Tibial artery (tissue), 4 donors: ENCODE measurements around the gene TYW1.
"Not testable (repeated sequence)": the region's sequence is repeated elsewhere in the genome, so short reads cannot be mapped to it uniquely, and the experiment has no call there.

Source experiments
- DNase-seq, 2 donors: peaks; one replicate each; pipeline ENCODE4 v3.0.0-alpha.2; 2019
- H3K27ac ChIP-seq, 2 donors: fragments of 200-600 bp; sonication (generic) in 1 of 2; 1 replicate in 1 of 2; 2 replicates in 1 of 2; pipeline ENCODE4 v1.5.1; 2018 to 2019; ENCODE audit warnings: mild to moderate bottlenecking in 1 of 2
- H3K27me3 ChIP-seq, 2 donors: fragments of 200-600 bp; sonication (generic) in 1 of 2; one replicate each; pipeline versions ENCODE4 v1.5.1 to v1.6.0; 2016 to 2019
- H3K36me3 ChIP-seq, 3 donors: fragments of 200-600 bp; sonication (generic) in 2 of 3; one replicate each; pipeline ENCODE4 v1.5.1; 2016 to 2019; ENCODE audit warnings: mild to moderate bottlenecking in 2 of 3
- H3K4me1 ChIP-seq, 4 donors: fragments of 200-600 bp; sonication (generic) in 2 of 4; 1 replicate in 3 of 4; 2 replicates in 1 of 4; pipeline ENCODE4 v1.5.1; 2016 to 2019
- H3K4me3 ChIP-seq, 2 donors: fragments of 200-600 bp; sonication (generic) in 1 of 2; 1 replicate in 1 of 2; 2 replicates in 1 of 2; pipeline ENCODE4 v1.5.1; 2018 to 2019; ENCODE audit warnings: mild to moderate bottlenecking in 2 of 2
- H3K9me3 ChIP-seq, 3 donors: fragments of 200-600 bp; sonication (generic) in 1 of 3; one replicate each; pipeline ENCODE4 v1.5.1; 2016 to 2019
- intact Hi-C: fragments of 100-400 bp; cut with DNase I; formaldehyde crosslinking; loops from one replicate; pipeline ENCODE4 v1.15.0; 2023; ENCODE audit warnings: low total_unique reads
- TF ChIP-seq, protein P1 (sequence below), 2 experiments: fragments of 200-600 bp in 1 of 2; fragments of 450-650 bp in 1 of 2; IDR thresholded peaks; one replicate each; pipeline ENCODE4 v1.5.1; 2017 to 2019; ENCODE audit warnings: antibody characterized with exemption in 2 of 2, mild to moderate bottlenecking in 1 of 2, moderate library complexity in 1 of 2

TYW1 gene, protein sequence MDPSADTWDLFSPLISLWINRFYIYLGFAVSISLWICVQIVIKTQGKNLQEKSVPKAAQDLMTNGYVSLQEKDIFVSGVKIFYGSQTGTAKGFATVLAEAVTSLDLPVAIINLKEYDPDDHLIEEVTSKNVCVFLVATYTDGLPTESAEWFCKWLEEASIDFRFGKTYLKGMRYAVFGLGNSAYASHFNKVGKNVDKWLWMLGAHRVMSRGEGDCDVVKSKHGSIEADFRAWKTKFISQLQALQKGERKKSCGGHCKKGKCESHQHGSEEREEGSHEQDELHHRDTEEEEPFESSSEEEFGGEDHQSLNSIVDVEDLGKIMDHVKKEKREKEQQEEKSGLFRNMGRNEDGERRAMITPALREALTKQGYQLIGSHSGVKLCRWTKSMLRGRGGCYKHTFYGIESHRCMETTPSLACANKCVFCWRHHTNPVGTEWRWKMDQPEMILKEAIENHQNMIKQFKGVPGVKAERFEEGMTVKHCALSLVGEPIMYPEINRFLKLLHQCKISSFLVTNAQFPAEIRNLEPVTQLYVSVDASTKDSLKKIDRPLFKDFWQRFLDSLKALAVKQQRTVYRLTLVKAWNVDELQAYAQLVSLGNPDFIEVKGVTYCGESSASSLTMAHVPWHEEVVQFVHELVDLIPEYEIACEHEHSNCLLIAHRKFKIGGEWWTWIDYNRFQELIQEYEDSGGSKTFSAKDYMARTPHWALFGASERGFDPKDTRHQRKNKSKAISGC

DNA sequence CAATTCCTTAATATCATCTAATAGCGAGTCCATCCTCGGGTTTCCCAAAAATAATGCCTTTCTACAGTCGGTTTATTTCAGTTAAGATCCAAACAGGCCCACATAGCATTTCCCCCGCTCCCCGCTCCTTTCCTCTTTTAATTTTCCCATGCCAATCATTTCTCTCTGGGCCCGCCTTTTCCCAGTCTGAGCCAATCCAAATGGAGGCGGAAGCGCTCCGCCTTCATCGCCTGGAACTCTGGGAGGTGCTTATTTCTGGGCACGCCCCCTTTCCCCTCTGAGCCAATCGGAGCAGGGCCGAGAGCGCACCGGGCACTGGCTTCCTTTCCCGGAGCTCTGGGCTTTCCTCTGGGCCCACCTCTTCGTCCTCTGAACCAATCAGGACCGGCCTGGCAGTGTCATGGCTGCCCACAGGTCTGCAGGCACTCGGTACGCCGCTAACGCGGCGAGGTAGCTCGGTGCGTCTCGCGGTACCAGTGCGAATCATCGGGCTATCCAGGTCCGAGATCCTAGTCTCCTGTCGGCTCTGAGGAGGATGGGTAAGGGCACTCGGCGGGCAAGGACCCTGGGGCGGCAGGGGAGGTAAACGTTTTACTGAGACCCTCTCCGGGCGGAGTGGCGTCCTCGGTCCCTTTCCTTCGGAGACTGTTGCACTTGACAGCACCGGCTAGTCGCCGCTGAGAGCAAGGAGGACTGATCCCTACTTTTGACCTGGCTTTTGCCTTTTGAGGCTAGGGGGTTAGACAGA is at the start of gene TYW1:
Gene TYW1, plus strand, starts transcription at position 390 of the 748 bp plus-strand sequence. Its CDS starts 146 bp downstream, at position 536.
- Histone ChIP-seq H3K27ac (peak within 1 kb of the TSS; percentile 78 to 100), H3K36me3 (peaks cover 21 to 38% (median 28%) of the 10 kb centered on the region in 3 donors), H3K4me1 (peaks cover 0 to 36% (median 26%) of the 10 kb centered on the region in 4 donors), H3K4me3 (peak within 1 kb of the TSS; percentile 96)
- H3K9me3 ChIP-seq, H3K27me3 ChIP-seq: not testable (repeated sequence)
- peak; percentile 99 for DNase-seq
- intact Hi-C loops = loop anchor here (5.0 to 10.0 kb wide), 3 partner anchors 152 to 342 kb away; partner anchors contain the start of gene RABGEF1

DNA sequence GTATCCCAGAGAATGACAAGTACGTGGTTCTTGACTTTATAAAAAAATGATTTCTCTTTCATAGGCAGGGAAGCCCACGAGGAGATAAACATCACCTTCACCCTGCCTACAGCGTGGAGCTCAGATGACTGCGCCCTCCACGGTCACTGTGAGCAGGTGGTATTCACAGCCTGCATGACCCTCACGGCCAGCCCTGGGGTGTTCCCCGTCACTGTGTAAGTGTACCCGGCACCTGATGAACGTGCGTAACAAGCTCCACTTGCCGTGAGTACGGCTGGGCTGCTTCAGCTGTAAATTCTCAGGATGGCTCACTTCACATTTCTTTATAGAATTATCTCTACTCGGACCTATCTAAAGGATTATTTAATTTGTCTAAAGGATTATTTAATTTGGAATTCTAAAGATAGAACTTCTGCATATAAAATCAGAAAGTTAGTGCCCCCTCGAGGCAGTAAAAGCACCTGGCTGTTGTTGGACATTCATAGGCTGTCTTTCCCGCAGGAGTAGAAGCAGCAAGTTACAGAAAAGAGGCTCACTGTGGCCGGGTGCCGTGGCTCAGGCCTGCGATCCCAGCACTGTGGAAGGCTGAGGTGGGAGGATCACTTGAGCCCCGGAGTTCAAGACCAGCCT is 48.0 kb upstream of the TYW1 start:
- DNase-seq = peak in 1 of 2 donors; percentile 17
- Histone ChIP-seq H3K4me1 (no peaks in the 10 kb centered on the region), H3K27ac (no peak overlapping the region), H3K36me3 (peaks cover 84 to 99% (median 85%) of the 10 kb centered on the region in 3 donors), H3K4me3 (no peak overlapping the region), H3K27me3 (no peaks in the 10 kb centered on the region), H3K9me3 (no peaks in the 10 kb centered on the region)
- TF ChIP-seq, protein P1, sequence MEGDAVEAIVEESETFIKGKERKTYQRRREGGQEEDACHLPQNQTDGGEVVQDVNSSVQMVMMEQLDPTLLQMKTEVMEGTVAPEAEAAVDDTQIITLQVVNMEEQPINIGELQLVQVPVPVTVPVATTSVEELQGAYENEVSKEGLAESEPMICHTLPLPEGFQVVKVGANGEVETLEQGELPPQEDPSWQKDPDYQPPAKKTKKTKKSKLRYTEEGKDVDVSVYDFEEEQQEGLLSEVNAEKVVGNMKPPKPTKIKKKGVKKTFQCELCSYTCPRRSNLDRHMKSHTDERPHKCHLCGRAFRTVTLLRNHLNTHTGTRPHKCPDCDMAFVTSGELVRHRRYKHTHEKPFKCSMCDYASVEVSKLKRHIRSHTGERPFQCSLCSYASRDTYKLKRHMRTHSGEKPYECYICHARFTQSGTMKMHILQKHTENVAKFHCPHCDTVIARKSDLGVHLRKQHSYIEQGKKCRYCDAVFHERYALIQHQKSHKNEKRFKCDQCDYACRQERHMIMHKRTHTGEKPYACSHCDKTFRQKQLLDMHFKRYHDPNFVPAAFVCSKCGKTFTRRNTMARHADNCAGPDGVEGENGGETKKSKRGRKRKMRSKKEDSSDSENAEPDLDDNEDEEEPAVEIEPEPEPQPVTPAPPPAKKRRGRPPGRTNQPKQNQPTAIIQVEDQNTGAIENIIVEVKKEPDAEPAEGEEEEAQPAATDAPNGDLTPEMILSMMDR (IDR thresholded peaks at IDR 0.05) = no peak
- intact Hi-C loops = no loop called here

DNA sequence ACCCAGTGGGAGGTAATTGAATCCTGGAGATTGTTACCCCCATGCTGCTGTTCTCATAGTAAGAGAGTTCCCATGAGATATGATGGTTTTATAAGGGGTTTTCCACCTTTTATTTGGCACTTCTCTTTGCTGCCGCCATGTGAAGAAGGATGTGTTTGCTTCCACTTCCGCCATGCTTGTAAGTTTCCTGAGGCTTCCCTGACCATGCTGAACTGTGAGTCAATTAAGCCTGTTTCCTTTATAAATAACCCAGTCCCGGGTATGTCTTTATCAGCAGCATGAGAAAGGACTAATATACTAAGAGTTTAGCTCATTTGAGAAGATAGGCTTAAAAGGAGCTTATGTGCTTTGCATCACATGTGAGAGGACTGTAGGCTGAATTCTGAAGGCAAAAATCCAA is 46.3 kb upstream of the TYW1 start:
- Histone ChIP-seq H3K27ac (no peak overlapping the region), H3K9me3 (no peaks in the 10 kb centered on the region), H3K4me1 (no peaks in the 10 kb centered on the region), H3K36me3 (peaks cover 79 to 99% (median 82%) of the 10 kb centered on the region in 3 donors), H3K27me3 (no peaks in the 10 kb centered on the region), H3K4me3 (no peak overlapping the region)
- peak in 1 of 2 donors; percentile 1 for DNase-seq
- intact Hi-C loops = no loop called here
- TF ChIP-seq, protein P1 (IDR thresholded peaks at IDR 0.05) = no peak

DNA sequence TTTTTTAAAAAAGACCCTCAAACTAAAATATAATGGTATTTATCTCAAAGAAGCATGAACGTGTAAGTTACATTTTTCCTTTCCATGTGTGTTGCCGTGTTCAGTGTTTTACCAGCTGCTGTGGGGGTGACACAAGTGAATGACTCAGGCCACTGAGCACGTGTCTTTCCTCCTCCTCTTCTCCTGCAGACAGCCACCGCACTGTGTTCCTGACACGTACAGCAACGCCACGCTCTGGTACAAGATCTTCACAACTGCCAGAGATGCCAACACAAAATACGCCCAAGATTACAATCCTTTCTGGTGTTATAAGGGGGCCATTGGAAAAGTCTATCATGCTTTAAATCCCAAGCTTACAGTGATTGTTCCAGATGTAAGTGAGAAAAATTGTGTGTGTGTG is 45.9 kb upstream of the TYW1 start:
- intact Hi-C loops = no loop called here
- Histone ChIP-seq H3K27me3 (no peaks in the 10 kb centered on the region), H3K4me1 (no peaks in the 10 kb centered on the region), H3K4me3 (no peak overlapping the region), H3K9me3 (no peaks in the 10 kb centered on the region), H3K36me3 (peaks cover 79 to 99% (median 82%) of the 10 kb centered on the region in 3 donors), H3K27ac (no peak overlapping the region)
- TF ChIP-seq, protein P1 (IDR thresholded peaks at IDR 0.05) = no peak
- DNase-seq = peak in 1 of 2 donors; percentile 3

DNA sequence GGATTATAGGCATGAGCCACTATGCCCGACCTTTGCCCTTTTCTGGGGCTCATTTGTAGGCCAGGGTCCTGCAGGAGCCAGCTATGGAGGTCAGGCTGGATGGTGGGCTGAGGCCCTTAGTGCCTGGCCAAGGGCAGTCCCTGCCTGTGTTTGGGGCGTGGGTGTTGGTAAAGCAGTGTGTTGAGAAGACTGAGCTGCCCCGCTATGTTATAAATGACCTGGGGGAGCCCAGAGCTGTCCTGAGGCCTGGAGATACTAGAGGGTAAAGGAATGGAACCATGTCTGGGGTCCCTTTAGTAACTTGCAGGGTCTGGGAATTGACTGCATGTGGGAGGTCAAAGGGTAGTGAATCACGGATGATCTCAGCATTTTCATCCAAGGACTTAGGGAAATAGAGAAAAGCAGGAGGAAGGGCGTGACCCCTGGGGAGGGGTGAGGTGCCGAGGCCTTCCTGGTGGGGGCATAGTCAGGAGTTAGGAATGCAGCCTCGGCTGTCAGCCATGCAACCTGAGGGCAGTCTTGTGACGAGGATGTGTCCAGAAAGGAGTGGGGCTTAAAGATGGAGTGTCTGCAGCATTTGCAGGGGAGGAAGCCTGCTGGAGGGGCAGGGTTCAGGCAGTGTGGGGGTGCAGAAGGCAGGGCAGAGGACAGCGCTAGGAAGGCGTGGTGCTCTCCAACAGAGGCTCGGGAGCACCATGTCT is 44.1 kb upstream of the TYW1 start:
- Histone ChIP-seq H3K4me3 (no peak overlapping the region), H3K27ac (no peak overlapping the region), H3K9me3 (no peaks in the 10 kb centered on the region), H3K27me3 (no peaks in the 10 kb centered on the region), H3K36me3 (peaks cover 76 to 87% (median 82%) of the 10 kb centered on the region in 3 donors), H3K4me1 (peaks cover 0 to 11% (median 5%) of the 10 kb centered on the region in 4 donors)
- TF ChIP-seq, protein P1 (IDR thresholded peaks at IDR 0.05) = no peak
- DNase-seq = peak in 1 of 2 donors; percentile 48
- intact Hi-C loops = no loop called here
